GM21526 (cell line): ENCODE data around the gene SERAC1.

Experiments used
- ATAC-seq: cut with Tn5 transposase; IDR thresholded peaks from one replicate; pipeline ENCODE4 v1.9.1; 2021; ENCODE audit warnings: moderate library complexity; ENCODE audit not compliant: unreplicated experiment, low FRiP score

The SERAC1 gene

DNA sequence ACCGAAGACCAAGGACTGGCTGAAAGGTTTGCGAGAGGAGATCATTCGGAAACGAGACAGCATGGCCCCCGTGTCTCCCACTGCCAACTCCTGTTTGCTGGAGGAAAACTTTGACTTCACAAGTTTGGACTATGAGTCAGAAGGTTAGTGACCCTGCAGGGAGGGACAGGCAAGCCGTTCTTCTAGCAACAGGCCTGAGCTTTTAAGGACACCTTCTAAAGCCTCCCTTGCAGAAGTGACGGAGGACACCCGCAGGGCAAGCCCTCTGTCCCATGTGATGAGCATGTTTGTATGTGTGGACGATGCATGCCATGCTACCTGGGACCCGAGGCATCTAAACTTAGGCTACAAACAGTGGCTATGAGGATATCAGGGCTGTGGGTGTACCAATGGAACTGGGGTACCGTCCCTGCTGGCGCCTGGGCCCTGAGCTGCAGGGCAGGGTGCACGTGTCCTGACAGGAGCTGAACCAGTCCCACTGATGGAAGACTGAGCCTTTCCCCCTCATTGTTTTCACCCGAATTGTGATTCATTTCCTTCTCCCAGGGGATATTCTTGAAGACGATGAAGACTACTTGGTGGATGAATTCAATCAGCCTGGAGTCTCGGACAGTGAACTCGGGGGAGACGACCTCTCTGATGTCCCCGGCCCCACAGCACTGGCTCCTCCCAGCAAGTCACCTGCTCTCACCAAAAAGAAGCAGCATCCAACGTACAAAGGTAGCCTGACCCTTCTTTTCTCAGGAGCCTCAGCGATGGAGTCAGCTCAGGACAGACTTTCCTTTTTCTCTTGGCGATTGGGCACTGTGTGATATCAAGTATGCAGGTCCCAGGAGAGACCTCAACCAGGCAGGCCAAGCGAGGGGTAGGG lies 84.4 kb downstream of the SERAC1 start:
- no peak for ATAC-seq

DNA sequence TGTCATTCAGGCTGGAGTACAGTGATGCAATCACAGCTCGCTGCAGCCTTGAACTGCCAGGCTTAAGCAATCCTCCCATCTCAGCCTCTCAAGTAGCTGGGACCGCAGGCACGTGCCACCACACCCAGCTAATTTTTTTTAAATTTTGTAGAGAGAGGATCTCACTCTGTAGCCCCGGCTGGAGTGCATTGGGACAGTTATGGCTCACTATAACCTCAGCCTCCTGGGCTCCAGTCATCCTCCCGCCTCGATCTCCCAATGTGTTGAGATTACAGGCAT lies 86.5 kb downstream of the SERAC1 start:
- ATAC-seq, result no peak

DNA sequence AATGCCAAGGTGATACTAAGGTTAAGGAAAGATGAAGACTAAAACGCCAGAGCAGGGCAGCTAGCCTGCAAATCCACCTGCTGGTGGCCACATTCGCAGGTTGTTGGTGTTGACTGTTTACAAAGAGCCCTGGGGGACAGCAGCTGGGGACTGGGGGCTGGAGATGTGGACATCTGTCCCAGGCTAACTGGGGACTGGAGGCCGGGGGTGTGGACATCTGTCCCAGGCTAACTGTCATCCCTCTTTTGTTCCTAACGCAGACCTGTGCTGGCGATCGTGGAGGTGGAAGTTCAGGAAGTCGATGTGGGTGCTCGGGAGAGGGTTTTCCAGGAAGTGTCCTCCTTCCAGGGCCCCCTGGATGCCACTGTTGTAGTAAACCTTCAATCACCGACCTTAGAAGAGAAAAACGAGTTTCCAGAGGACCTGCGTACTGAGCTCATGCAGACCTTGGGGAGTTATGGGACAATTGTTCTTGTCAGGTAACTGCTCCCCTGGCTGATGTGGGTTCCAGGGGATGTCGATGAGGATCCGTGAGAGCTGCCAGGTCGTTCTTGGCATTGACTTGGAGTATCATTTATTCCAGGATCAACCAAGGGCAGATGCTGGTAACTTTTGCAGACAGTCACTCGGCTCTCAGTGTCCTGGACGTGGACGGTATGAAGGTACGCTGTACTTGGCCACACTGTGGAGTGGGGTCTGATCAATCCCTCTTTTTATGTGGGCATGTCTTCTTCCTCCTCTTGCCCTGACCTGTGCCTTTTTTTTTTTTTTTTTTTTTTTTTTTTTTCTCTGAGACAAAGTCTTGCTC lies 87.0 kb downstream of the SERAC1 start:
- ATAC-seq, result no peak

DNA sequence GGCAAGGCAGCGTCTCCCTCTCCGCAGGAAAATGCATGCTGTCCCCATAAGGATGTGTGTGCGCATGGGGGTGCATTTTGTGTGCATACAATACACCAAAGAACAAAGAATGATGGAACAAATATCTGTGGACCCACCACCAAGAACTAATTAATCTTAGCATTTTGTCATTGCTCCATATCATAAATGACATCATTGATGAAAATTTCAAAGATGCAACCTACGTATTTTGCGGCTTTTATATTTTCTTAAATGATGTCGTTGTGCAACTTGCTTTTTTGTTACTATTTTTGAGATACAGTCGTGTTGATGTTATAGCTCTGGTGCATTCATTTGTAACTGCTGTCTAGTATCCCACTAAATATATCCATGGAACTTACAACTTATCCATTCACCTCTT lies 89.7 kb downstream of the SERAC1 start:
- ATAC-seq, result no peak

DNA sequence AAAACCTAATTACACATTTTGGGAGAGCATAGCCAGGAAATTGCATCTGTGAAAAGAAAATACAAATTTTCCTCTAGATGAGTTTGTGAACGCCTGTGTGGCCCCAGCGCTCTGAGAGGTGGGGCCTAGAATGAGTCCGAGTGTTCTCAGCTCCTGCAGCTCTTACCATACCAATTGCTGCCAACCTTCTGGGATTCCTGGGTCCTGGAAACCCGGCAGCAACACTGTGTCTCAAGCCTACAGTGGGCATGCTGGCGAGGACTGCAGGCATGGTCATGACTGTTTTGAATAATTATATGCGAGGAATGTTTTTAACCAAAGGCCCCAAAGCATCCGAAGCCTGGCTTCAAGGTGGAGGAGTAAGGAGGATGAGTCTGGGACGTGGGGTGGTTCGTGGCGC lies 90.4 kb downstream of the SERAC1 start:
- ATAC-seq, result no peak

DNA sequence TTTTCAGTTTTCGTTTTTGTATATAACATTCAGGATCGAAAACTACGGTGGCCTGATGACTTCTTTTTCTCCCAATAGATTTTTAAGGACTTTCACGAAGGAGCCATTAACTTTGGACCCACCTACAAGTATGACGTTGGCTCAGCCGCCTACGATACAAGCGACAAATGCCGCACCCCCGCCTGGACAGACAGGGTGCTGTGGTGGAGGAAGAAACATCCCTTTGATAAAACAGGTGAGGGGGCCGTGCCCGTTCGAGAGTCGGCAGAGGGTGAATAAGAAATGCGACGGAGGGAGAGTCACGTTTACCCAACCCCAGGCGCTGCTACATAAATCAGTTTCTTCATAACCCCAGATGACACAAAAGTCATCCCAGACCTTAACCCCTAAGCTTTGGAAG lies 91.5 kb downstream of the SERAC1 start:
- no peak for ATAC-seq

DNA sequence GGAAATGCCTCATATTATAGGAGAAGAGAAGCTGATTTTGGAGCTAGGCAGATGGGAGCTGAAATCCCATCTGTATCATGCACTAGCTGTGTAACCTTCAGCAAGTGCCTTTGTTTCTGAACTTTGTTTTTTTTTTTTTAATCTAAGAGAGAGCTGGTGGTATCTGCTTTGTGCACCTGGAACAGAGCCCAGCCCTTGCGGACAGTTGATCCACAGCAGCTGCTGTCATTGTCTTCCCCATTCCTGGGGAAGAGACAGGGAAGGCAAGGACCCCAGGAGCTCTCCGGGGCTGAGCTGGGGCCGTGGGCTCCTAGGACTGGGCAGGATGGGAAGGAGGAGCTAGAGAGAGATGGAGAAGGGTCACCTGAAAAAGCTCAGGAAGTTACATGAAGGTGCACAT lies 94.3 kb downstream of the SERAC1 start:
- ATAC-seq, result no peak

DNA sequence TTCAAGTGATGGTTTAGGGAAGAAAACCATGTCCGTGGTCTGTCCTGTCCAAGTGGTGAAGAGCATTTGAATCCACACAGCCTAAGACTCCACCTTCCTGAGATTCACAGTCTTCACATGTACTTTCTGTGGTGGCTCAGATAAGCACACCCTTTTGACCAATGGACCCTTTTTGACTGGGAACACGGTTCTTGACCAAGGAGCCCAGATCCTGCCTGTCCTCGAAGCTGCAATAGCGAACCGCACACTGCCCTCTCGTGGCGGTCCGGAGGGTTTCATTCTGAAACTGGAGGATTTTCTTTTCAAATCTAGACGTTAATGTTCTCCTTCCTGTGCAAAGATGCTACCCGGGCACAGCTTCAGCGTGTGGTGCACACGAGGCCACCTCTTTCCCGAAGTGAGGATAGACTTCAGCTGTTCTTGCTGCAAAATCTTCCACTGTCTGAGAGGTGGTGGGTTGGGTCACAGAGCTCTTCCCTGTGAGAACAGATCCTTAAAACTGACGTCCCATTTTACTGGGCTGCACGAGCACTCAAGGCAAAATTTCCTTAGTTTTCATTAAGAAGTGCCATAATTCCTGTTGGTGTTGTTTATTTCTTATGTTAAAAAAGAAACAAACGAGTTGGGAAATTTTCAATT lies 95.9 kb downstream of the SERAC1 start:
- ATAC-seq, result no peak

DNA sequence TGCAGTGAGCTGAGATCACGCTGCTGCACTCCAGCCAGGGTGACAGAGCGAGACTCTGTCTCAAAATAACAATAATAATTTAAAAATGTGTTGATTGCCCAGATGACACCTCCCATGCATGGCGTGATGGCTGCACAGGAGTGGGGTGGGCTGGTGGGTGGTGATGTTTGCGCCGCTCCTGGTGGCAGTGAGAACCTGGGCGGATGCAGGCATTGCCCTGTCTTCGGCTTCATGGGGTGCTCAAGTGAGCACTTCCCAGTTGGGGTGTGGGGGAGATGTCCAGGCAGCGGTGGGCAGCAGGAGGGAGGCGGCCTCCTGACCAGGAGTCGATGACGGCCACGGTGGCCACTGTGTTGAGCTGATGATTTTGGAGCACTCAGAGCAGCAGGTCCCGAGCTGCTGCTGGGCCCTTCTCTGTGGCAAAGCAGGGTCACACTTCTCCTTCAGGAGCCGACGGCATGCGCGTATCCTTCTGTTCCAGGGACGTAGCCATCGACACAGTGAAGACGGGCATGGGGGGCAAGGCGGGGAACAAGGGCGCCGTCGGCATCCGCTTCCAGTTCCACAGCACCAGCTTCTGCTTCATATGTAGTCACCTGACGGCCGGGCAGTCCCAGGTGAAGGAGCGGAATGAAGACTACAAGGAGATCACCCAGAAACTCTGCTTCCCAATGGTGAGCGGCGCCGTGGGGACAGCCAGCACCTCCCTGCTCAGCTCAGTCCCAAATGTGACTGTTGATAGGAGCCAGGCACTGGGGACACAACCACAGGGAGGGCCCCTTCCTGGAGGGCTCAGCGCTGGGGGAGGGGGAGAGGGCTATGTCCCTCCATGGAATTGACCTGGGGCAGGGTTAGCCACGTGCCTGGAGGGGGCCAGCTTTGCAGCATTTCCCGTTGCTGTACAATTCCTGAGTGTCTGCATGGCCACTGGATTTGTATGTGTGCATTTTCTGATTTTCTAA lies 96.7 kb downstream of the SERAC1 start:
- ATAC-seq, result no peak

DNA sequence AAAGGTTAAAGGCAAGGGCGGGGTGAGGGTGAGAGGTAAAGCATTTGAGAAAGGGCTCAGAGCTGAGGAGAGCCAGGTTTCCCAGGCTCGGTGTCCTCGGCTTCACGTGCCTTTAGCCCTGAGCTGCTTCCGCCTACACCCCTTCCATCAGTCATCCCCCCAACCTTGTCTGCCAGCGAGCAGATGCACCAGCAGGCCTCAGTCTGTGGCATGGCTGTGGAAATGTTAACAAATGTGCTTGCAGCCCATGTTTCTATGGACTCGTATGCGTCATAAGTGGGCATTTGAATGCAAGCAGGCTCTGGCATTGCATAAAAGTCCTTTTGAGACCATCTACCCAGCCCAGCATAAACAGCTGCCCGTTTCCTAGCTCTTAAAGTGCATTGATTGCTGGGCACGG lies 97.5 kb downstream of the SERAC1 start:
- no peak for ATAC-seq

DNA sequence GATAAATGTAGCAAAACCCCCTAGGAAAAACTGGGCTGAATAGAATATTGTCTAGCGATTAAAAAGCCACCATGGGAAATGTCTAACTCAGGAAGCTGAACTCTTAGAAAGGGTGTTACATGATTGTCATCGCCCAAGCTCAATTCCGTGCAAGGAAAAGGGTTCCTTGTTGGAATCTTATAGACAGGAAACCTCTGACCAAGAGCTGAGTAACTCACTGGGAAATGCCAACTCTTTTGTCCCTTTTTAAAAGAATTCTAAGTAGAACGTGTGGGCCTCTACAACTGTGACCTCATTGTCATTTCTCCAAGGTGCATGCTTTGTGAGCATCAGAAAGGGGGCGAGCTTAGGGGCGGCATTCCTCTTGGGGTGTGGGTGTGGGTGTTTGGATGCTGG lies 98.3 kb downstream of the SERAC1 start:
- no peak for ATAC-seq

DNA sequence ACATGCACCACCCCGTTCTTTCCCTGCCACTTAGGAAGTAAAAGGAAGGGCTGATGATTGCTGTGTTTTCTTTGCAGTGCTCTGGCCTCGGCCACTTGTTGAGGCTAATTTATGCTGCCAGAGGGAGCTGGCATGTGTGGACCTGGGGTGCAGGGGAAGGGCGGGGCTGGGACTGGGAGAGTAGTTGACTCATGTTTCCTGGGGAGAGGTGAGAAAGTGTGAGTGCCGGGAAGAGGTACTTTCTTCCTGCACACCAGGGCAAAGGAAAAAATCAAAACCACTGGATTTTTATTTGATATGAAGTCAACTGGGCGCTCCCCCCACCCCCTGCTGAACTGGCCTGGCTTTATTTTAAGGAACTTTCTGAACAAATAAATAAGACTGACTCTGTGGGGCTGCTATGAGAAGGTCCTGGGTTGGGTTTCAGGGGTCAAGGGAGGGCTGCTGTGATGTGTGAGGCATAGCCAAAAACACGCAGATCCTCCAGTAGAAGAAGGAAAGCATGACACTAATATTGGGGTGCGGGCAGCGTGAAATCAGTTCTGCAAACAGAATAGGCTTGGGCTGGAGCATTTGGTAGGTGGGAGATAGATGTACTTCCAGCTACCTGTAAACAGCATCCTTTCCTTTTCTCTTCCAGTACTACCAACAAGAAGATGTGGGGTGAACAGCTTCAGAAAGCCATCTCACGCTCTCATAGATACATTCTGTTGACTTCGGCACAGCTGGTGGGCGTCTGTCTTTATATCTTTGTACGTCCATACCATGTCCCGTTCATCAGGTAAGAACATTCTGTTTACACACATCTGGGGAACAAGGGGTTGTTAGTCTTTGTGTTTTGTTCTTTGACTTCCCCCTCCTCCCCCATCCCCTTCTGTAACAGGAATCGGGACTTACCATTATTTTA lies 98.9 kb downstream of the SERAC1 start:
- no peak for ATAC-seq

DNA sequence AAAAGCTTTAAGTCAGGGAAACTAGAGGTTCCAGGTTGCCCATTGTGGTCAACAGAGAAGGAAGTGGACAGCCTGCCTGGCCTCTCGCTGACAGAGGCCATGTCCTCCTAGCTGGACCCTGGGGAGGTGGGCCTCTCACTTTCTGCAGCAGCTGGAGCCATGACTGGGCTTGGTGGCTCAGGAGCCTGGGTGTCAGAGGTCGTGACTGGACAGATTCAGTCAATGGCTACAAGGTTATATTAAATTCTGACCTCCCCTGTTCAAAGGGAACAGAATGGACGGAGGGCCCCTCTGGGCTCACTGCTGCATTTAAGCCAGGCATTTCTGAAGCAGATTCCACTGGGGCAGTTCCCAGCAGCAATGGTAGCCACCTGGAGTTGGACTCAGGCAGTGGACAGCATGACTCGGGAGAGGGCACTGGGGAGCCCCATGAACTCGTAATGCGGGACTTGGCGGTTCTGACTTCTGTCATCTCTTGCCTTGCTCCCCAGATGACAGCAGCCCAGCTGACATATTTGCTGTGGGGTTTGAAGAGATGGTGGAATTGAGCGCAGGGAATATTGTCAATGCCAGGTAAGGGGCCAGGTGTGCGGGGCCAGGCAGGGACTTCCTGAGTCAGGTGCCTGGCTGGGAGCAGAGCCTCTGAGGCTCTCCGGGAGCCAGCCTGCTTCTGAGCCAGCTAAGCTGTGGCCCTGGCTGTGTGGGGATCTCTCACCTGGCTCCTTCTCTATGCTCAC lies 99.7 kb downstream of the SERAC1 start:
- ATAC-seq, result no peak

DNA sequence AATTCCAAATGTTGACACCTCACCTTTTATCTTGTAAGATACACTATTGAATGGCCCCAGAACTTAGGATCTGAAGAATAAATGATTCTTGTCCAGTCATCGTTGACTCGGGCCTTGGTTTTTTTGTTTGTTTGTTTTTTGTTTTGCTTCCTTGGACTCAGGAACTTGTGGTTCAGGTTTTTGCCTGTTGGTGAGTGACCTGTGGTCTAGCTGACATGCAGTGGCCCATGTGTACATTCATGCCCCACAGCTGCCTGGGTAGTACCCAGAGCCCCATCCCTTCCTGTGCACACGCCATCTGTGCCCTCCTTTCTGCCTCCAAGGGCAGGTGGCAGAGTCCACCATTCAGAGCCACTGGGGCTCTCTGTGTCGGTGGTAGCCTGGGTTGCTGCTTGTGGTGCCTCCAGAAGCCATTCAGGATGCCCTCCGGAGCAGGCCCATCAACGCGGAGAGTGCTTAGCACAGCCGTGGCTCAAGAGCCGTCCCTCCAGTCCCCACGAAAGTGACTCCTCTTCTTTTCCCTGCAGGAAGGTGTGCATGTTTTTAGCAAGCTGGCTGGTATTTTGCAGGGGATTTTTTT lies 100.5 kb downstream of the SERAC1 start:
- ATAC-seq, result no peak

DNA sequence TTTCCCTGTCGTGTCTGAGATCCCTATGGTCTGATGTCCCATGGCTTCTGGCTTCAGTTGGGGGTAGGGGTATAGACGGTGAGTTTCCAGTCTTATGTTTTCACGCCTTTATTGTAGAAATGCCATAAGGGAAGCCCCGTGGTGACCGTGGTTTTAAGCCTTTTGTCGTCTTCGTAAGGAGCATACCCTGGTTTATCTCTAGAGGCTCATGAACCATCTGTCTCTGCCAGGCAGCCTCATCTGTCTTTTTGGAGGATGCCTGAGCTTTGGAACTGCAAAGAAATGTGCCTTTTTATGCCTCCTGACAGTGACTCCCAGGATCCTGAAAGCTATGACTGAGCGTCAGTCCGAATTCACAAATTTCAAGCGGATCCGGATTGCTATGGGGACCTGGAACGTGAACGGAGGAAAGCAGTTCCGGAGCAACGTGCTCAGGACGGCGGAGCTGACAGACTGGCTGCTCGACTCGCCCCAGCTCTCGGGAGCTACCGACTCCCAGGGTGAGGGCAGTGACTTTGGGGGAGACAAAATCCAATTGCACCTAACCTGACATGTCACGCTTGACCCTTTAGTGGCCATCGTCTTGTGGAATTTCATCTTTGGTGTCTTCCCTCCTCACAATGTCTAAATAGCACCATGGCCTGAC lies 101.8 kb downstream of the SERAC1 start:
- ATAC-seq, result no peak

DNA sequence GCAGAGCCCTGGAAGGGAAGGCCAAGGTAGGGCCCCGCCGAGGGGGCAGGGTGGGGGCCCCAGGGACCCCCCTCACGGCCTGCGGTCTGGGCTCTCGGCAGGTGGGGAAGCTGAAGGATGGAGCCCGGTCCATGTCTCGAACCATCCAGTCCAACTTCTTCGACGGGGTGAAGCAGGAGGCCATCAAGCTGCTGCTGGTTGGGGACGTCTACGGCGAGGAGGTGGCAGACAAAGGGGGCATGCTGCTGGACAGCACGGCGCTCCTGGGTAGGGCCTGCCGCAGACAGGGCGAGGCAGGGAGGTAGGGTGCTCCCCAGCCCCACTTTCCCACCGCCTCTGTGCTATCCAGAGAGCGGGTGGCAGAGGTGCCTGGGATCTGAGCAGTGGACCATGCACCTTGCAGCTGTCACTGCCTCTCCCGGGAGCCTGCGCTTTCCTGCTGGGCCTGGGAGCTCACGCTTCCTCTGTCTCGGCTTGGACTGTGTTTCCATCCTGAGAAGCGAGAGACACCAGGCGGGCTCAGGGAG lies 103.3 kb downstream of the SERAC1 start:
- no peak for ATAC-seq

DNA sequence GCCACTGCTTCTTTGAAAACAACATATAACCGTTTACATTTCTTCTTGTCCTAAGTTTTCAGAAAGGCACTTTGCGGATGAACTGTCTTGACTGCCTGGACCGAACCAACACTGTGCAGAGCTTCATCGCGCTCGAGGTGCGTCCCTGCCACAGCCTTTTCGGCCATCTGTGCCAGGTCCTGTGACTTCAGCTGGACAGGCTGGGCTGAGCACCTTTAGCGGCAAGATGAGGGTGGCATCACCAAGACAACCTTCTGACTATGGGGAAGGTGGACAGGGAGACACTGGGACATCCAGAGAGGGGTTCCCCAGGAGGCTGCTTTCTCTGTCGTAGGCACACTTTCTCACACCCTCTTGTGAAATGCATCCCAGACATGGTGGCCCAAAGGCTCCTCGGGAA lies 104.3 kb downstream of the SERAC1 start:
- ATAC-seq, result no peak
